GM13976 (cell line): ENCODE results near the gene C14orf39.
"Not testable (repeated sequence)": the region's sequence is repeated elsewhere in the genome, so short reads cannot be mapped to it uniquely, and the experiment has no call there.

ENCODE experiments used
- DNase-seq: peaks from one replicate; pipeline ENCODE4 v3.0.0; 2012; ENCODE audit warnings: low spot score
- CTCF ChIP-seq: IDR thresholded peaks from 2 replicates; pipeline ENCODE4 v1.5.1; 2012; ENCODE audit warnings: borderline replicate concordance, mild to moderate bottlenecking; ENCODE audit not compliant: insufficient read depth; ENCODE audit errors: extremely low read depth, missing control alignments, control extremely low read depth
- in situ Hi-C: fragments of 300-500 bp; cut with MboI; formaldehyde crosslinking; loops from one replicate; pipeline ENCODE4 v1.12.0; 2022; ENCODE audit warnings: low sequenced_read_pairs, mixed read lengths, inconsistent platforms; ENCODE audit not compliant: unreplicated experiment

C14orf39 gene

GRCh38 chr14:60495946-60496345 lies 10.1 kb upstream of the C14orf39 start:
- in situ Hi-C loops, result no loop called here
- TF ChIP-seq CTCF, result no peak
- no peak for DNase-seq

GRCh38 chr14:60490270-60490669 lies 4.4 kb upstream of the C14orf39 start:
- DNase-seq, result no peak
- in situ Hi-C loops, result no loop called here
- no peak for TF ChIP-seq CTCF

GRCh38 chr14:60488175-60488574 lies 2.3 kb upstream of the C14orf39 start:
- TF ChIP-seq CTCF, result no peak
- no peak for DNase-seq
- in situ Hi-C loops, result no loop called here

GRCh38 chr14:60487211-60487610 lies 1.3 kb upstream of the C14orf39 start:
- in situ Hi-C loops, result no loop called here
- no peak for TF ChIP-seq CTCF
- DNase-seq, result no peak

- TF ChIP-seq CTCF, result no peak
- in situ Hi-C loops, result no loop called here
- no peak for DNase-seq
These were observed 736 bp downstream of the C14orf39 start for GRCh38 chr14:60485057-60485597.

GRCh38 chr14:60482743-60483142 lies 3.1 kb downstream of the C14orf39 start:
- DNase-seq, result no peak
- TF ChIP-seq CTCF, result no peak
- in situ Hi-C loops, result no loop called here

GRCh38 chr14:60480248-60480647 lies 5.6 kb downstream of the C14orf39 start:
- in situ Hi-C loops, result not testable (repeated sequence)

More at GRCh38 chr14:60480248-60480647, 5.6 kb downstream of the C14orf39 start:
- DNase-seq, result not testable (repeated sequence)
